Ishikawa (cell line): ENCODE data around the gene PTPRD.

ENCODE experiments used
- CEBPB ChIP-seq: IDR thresholded peaks from 2 replicates; pipeline ENCODE4 v1.6.1; 2012
- CREB1 ChIP-seq: IDR thresholded peaks from 2 replicates; pipeline ENCODE4 v1.6.1; 2012; ENCODE audit warnings: low read depth
- EGR1 ChIP-seq: IDR thresholded peaks from 2 replicates; pipeline ENCODE4 v1.6.1; 2012
- EP300 ChIP-seq: IDR thresholded peaks from 2 replicates; pipeline ENCODE4 v1.6.1; 2012; ENCODE audit warnings: borderline replicate concordance
- FOXM1 ChIP-seq: IDR thresholded peaks from 2 replicates; pipeline ENCODE4 v1.6.1; 2012; ENCODE audit warnings: low read depth, borderline replicate concordance
- NFIC ChIP-seq: IDR thresholded peaks from 2 replicates; pipeline ENCODE4 v1.6.1; 2012
- RAD21 ChIP-seq: IDR thresholded peaks from 2 replicates; pipeline ENCODE4 v1.6.1; 2012; ENCODE audit warnings: low read depth
- TAF1 ChIP-seq: IDR thresholded peaks from 2 replicates; pipeline ENCODE4 v1.6.1; 2012; ENCODE audit warnings: low read depth, mild to moderate bottlenecking
- TCF12 ChIP-seq: IDR thresholded peaks from 2 replicates; pipeline ENCODE4 v1.6.1; 2012; ENCODE audit warnings: low read depth
- TEAD4 ChIP-seq: IDR thresholded peaks from 2 replicates; pipeline ENCODE4 v1.6.1; 2012
- YY1 ChIP-seq: IDR thresholded peaks from 2 replicates; pipeline ENCODE4 v1.6.1; 2012; ENCODE audit warnings: low read depth
- ZBTB7A ChIP-seq: IDR thresholded peaks from 2 replicates; pipeline ENCODE4 v1.6.1; 2012; ENCODE audit warnings: low read depth
- TF ChIP-seq, protein P1 (sequence below): IDR thresholded peaks from 2 replicates; pipeline ENCODE4 v1.6.1; 2012
- TF ChIP-seq, protein P2 (sequence below): IDR thresholded peaks from 2 replicates; pipeline ENCODE4 v1.6.1; 2012; ENCODE audit warnings: low read depth, mild to moderate bottlenecking
- TF ChIP-seq, protein P3 (sequence below): IDR thresholded peaks from 2 replicates; pipeline ENCODE4 v1.6.1; 2012

PTPRD gene

DNA sequence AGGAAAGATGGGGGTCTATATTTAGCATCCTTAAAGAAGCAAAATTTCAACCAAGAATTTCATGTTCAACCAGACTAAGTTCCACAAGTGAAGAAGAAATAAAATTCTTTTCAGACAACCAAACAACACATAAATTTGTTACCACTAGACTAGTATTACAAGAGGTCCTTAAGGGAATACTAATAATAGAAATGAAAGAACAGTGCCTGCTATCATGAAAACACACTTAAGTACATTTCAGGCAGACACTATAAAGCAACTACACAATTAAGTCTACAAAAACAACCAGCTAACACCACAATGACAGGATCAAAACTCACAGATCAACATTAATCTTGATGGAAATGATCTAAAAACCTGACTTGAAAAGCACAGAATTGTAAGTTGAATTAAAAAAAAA lies 477.2 kb downstream of the PTPRD start:
- TF ChIP-seq CEBPB (no peak), ZBTB7A (no peak), TCF12 (no peak), TEAD4 (no peak), NFIC (no peak), YY1 (no peak), EGR1 (no peak), RAD21 (no peak), FOXM1 (no peak), TAF1 (no peak), CREB1 (no peak), EP300 (no peak)
- TF ChIP-seq, protein P1, sequence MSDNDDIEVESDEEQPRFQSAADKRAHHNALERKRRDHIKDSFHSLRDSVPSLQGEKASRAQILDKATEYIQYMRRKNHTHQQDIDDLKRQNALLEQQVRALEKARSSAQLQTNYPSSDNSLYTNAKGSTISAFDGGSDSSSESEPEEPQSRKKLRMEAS: no peak
- TF ChIP-seq, protein P2, sequence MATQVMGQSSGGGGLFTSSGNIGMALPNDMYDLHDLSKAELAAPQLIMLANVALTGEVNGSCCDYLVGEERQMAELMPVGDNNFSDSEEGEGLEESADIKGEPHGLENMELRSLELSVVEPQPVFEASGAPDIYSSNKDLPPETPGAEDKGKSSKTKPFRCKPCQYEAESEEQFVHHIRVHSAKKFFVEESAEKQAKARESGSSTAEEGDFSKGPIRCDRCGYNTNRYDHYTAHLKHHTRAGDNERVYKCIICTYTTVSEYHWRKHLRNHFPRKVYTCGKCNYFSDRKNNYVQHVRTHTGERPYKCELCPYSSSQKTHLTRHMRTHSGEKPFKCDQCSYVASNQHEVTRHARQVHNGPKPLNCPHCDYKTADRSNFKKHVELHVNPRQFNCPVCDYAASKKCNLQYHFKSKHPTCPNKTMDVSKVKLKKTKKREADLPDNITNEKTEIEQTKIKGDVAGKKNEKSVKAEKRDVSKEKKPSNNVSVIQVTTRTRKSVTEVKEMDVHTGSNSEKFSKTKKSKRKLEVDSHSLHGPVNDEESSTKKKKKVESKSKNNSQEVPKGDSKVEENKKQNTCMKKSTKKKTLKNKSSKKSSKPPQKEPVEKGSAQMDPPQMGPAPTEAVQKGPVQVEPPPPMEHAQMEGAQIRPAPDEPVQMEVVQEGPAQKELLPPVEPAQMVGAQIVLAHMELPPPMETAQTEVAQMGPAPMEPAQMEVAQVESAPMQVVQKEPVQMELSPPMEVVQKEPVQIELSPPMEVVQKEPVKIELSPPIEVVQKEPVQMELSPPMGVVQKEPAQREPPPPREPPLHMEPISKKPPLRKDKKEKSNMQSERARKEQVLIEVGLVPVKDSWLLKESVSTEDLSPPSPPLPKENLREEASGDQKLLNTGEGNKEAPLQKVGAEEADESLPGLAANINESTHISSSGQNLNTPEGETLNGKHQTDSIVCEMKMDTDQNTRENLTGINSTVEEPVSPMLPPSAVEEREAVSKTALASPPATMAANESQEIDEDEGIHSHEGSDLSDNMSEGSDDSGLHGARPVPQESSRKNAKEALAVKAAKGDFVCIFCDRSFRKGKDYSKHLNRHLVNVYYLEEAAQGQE: no peak
- TF ChIP-seq, protein P3, sequence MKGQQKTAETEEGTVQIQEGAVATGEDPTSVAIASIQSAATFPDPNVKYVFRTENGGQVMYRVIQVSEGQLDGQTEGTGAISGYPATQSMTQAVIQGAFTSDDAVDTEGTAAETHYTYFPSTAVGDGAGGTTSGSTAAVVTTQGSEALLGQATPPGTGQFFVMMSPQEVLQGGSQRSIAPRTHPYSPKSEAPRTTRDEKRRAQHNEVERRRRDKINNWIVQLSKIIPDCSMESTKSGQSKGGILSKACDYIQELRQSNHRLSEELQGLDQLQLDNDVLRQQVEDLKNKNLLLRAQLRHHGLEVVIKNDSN: no peak

DNA sequence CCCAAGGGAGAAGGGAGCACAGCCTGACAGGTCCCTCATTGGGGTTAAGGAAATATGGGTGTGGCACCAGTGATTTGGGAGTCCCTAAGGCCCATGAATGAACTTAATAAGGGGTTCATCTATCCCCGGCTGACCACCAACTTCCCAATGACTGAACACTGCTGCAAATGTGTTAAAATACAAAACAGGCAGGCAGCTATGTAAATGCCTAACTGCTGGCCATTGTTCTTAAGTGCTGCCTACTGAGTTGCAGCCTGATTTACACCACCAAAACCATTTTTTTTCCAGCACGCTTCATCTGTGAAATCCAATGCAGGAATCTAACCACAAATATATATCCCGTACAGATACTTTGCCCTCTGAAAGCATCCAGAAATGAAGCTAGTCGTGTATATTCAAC lies 478.5 kb downstream of the PTPRD start:
- TF ChIP-seq YY1: no peak
- TF ChIP-seq, protein P2: no peak
- no peak for TF ChIP-seq CEBPB
- no peak for TF ChIP-seq ZBTB7A
- TF ChIP-seq TCF12: no peak

DNA sequence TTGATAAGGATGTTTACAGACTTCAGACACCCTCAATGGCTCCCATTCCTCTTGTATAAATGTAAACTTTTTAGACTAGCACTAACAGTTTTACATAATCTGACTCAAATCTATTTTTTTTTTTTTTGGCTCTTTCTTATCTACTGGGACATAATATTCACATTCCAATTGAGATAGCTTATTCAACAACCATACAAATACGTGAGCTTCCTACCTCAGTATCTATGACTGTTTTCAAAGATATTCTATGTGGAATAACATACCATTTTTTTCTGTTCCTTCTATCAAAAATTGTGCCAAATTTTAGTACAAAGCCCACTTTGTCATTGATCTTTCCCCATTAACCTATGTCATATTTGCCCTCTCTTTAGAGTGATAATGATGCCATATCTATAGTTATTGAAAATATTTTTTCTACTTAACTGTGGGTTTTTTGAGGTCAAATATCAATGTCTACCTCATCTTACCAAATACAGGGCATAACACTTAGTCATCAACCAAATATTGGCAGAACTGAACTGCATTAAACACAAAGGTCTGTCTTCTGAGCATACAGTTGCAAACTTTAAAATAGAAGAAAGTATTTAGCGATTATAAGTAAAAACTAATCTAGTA lies 482.6 kb downstream of the PTPRD start:
- TF ChIP-seq, protein P1: no peak
- TF ChIP-seq FOXM1: no peak
- TF ChIP-seq EP300: no peak
- TF ChIP-seq, protein P3: no peak
- TF ChIP-seq TAF1: no peak
- no peak for TF ChIP-seq EGR1
- TF ChIP-seq ZBTB7A: no peak
- no peak for TF ChIP-seq CREB1
- TF ChIP-seq RAD21: no peak

DNA sequence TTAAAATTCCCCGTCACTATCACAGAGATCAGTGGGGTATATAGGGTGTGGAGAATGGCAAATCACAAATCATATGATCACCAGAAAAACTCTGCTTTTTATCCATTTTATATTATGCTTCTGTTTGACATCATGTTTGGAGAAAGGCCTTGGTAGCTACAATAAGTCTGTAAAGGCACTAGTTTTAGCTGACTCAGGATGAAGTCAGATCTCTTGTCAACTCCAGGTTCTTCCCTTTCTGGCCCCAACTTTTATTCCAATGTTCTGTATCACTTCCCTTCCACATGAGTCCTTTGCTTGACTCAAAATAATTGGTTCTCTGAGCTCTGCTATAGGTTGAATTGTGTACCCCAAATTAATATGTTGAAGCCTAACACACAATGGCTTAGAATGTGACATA lies 484.9 kb downstream of the PTPRD start:
- TF ChIP-seq NFIC (no peak), EGR1 (no peak), YY1 (no peak), RAD21 (no peak), FOXM1 (no peak), ZBTB7A (no peak), CEBPB (no peak), TAF1 (no peak), TEAD4 (no peak), CREB1 (no peak), TCF12 (no peak), EP300 (no peak)
- TF ChIP-seq, protein P2: no peak
- TF ChIP-seq, protein P1: no peak
- TF ChIP-seq, protein P3: no peak
